Urothelium cell line (cell line): ENCODE data around the gene CFAP100.
A peak's percentile ranks its signal among the peaks of the same experiment; 100 is the strongest.

Experiments used
- DNase-seq: peaks from one replicate; pipeline ENCODE4 v3.0.0; 2011; ENCODE audit warnings: low spot score, mixed read lengths
- FAIRE-seq: peaks from 2 replicates; lab custom pipeline; 2011; peaks lifted over from hg19 to GRCh38; lab: Jason Lieb, UNC

Gene CFAP100

DNA sequence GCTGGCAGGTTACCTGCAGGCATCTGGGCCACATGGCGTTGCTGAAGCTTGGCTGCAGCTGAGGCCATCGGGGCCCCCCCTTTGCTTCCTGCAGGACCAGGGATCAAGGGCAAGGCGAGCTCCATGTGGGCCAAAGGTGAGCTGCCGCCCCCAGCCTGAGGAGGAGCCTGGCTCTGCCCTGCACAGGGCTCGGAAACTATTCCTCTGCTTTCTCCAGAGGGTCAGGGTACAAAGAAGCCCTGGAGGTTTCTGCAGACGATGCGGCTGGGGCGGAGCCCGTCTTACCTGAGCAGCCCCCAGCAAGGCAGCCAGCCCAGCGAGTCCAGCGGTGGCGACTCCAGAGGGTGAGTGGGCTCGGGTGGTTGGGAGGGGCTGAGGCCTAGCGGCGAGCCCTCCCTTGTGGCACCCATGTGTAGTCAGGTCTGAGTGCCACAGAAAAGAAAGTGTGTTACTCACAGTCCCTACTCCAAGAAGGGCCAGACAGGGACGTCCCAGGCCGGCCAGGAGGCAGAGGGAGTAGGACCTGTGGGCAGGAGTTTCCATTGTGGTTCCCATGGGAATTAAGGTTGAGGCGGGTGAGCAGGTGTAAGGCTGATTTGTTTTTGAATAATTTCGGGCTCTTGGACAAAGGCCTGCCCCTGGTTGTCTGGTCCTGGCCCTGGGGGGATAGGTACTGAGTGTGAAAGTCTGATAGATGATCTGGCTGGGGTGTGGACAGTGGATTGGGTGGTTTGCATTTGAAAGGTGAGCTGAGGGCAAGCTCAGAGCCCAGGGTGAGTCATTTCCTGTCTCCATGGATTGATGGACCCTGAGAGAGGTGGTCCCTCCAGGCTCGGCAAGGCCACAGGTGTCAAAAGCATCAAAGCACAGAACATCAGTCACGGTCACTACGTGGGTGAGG is 25.4 kb downstream of the CFAP100 start:
- FAIRE-seq (no peak), DNase-seq (peak; percentile 27)

DNA sequence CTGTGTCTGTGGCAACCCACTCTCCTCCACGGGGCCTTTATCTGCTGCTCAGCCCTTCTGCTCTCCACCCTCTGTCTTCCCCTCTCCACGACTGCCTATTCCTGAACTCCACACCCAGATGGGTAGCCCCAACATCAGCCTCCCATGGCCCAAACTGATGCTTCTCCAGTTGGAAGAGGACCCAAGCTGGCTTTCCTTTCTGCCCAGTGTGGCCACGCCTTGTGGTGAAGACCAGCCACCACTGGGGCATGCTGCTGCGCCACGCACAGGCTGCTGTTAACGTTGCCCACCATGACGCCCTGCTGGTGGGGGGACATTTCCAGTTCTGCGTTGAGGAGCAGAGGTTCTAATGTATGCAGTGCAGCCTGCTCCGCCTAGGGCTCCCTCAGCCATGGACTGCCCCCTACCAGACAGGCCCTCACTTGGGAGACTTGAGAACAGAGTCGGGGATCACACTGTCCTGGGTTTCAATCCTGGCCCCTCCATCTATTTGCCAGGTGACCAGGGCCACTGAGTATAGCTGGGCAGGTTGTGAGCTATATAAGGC is 26.9 kb downstream of the CFAP100 start:
- no peak for FAIRE-seq
- DNase-seq, result no peak

DNA sequence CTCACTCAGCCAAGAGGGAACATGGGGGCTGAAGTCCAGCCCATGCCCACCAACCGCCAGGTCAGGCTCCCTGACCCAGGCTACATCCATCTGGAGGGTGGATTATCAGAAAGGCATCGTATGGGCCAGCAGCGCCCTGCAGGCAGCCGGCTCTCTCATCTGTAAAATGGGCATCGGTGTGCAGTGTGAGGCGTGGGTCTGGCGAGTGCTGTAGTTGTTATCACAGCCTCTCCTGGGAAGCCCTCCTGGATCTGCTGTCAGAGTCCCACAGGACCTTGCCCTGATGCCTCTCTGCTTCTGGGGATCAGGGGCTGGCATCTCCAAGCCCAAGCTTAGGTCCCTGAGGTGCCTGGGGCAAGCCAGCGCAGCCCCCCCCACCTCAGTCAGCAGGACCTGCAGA is 27.4 kb downstream of the CFAP100 start:
- DNase-seq (no peak), FAIRE-seq (no peak)

DNA sequence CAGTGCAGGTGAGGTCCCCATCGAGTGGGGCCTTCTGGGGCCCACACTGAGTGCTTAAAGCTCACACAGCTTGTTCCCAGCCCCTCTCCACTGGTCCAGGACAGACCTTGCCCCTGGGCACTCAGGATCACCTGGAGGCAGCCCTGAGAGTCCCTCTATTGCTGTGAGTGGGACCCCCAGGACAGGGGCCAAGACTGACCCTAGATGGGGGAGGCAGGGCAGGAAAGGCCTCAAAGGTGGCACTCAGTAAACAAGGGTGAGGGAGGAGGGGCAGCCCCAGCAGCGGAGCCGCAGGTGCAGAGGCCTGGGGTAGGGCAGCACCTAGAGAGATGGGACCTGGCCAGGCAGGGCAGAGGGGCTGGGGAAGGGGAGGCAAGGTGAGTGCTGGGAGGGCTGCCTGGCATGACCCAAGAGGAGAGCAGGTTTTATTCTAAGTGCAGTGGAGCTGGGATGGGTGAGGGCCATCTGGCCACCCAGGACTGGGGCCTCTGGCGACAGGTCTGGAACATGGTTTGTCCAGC is 27.9 kb downstream of the CFAP100 start:
- peak; percentile 74 for FAIRE-seq
- no peak for DNase-seq

DNA sequence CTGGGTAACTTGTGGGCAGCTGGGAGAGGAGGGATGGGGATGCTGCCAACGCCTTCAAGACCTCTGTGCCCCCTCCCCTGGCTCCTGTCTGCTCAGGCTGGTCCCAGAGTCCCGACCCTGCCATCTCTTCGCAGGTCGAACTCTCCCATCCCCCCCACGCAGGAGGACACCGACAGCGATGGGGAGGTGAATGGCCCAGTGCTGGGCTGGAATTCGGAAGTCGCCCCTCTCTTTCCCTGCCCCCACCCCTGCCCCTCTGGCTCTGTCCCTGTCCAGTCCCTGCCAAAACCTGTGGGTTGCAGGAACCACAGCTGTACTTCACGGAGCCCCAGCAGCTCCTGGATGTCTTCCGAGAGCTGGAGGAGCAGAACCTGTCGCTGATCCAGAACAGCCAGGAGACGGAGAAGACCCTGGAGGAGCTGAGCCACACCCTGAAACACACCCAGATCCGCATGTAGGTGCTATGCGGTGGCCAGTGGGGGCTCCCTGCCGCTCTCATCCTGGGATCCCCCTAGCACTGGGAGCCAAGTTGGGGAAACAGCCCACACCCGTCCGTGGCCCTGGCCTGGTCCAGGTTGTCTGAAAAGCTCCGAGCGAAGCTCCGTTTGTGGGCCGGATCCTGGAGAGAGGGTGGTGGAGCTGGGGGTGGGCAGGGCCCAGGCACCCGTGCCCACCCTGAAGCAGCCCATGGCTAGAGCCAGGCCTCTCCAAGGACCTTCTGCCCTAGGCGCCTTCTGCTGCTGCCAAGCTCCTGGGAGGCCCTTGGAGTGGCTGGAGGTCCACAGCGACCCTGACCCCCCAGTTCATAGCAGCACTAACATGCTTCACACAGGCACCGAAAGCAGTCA is 28.7 kb downstream of the CFAP100 start:
- DNase-seq (no peak), FAIRE-seq (no peak)

DNA sequence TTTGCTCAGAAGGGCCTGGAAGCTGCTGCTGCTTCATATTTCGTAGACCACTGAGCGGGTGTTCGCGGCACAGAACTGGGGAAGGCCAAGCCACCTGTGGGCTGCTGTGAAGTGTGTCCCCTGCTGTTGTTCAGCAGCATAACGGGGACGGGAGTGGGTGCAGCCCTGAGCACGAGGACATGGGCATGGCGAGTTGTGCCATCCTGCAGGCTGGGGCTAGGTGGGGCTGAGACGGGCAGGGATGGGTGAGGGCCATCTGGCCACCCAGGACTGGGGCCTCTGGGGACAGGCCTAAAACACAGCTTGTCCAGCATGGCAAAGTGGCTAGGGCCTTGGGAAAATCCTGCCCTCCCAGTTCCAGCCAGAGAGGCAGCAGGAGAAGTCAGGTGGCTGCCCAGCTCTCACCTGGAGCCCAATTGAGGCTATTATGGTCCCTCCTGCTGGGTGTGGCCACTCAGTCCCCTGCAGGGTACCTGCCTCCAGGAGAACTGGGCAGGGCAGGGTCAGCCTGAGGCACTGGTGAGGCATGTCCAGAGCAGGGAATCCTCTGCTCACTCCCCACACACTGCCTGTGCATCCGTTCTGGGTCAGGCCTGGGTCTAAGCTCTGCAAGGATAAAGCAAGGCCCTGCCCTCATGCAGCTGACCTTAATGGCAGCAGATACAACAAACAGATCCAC is 29.5 kb downstream of the CFAP100 start:
- no peak for DNase-seq
- FAIRE-seq, result peak; percentile 35

DNA sequence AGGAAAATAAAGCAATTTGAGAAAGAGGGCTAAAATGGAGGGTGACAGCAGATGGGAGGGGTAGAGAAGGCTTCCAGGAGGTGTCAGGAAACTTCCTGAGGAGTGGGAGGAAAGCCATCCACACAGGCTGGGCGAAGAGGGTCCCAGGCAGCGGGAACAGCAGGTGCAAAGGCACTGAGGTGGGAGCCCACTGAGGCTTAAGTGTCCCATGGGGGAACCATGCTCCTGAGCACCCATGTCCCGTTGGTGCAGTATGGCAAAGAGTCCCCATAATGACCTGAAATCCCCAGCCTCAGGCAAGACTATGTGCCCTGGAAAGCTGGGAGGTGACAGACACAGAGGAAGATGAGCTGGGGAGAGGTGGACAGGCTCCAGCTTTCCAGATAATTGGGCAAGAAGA is 30.0 kb downstream of the CFAP100 start:
- FAIRE-seq, result no peak
- no peak for DNase-seq

DNA sequence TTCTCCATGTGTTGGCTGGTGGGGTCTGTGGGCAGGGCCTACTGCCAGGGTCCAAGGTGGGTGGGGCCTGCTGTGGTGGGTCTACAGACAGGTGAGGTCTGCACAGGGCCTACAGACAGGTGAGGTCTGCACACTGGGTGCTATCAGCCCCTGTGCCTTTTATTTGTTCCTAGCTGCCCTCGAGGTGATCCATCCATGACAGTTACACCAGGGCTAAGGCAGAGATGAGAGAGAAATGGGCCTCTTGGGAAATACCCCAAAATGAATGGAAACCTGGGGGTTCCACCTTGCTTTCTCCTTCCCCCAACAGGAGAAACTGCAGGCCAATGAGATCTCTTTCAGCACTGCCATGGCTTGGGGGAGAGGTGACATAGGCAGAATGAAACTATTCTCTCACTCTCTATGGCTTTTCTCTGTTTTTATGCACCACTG is 36.4 kb downstream of the CFAP100 start:
- DNase-seq (no peak), FAIRE-seq (no peak)

DNA sequence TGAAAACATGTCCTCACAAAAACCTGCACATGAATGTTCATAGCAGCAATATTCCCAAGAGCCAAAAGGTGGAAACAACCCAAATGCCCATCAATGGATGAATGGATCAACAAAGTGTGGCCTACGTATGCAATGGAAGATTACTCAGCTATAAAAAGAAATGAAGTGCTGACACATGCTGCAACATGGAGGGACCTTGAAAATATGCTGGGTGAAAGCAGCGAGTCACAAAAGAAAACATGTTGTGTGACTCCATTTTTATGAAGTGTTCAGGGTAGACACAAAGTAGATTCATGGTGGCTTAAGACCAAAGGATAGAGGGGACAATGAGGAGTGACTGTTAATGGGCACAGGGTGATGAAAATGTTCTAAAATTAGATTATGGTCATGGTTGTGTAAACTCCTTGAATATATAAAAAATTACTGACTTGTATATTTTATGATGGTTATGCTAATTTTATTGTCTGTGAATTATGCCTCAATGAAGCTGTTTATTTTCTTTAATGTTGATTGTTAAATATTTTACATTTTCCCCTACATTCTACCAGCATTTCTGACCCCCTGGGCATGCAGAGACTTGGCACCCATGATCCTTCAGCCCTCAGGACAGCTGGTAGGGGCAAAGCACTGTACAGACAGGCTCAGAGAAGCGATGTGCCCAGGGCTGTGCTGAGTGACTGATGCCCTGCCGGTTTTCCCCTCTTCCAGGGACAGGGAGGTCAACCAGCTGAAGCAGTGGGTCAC is 37.8 kb downstream of the CFAP100 start:
- DNase-seq, result no peak
- FAIRE-seq, result no peak

DNA sequence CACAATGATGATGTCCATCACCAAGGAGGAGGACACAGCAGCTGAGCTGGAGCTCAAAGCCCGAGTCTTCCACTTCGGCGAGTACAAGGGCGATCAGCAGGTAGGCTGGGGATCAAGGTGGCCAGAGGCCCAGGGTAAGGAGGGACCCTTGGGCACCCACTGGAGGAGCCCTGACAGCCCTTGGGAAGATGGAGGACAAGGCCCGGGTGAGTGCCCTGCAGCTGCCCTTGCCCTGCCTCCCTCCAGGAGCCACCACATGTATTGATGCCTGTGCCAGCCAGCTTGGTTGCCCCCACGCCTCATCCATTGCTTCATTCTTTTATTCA is 38.4 kb downstream of the CFAP100 start:
- no peak for FAIRE-seq
- no peak for DNase-seq

DNA sequence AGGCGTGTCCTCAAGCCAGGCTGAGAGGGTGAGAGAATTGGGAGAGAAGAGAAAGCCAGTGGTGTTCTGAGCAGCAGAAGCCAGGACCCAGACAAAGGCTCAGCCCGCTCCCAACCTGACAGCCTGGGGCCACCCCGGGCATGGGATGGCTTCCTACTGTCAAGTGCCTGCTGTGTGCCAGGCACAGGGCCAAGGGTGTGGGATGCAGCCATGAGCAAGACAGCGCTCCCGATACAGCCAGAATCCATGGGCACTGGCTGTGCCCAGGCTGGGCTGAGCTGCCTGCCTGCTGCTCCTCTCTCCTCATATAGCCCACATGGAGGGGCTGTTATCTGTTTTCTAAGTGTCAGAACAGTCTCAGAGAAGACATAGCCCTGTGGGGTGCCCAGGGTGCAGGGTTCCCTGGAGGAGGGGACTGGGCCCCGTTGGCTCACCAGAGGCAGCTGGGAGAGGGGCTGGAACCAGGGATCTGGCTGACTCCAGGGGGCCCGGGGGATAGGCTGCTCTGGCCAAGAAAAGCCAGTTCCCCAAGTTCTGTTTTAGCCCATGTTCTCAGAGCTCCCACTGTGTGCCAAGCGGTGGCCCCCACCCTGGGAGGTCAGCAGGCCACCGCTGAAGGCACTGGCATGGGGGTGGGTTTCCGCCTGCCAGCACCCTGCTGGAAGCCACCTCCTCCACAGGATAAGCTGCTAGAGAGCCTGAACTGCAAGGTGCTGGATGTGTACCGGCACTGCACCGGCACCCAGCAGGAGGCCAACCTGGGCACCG is 39.0 kb downstream of the CFAP100 start:
- no peak for DNase-seq
- peak; percentile 13 for FAIRE-seq

DNA sequence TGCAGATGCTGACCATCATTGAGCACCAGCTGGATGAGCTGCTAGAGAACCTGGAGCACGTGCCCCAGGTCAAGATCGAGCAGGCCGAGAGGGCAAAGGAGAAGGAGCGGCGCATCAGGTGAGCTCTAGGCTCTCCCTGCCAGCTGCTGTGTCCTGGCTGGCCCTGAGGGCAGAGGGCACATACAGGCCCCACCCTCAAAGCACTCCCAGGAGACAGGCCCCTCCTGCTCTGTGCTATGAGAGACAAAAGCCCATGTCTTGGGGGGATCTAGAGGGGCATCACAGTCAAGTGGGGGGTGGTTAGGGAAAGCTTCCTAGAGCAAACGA is 39.5 kb downstream of the CFAP100 start:
- no peak for DNase-seq
- no peak for FAIRE-seq

DNA sequence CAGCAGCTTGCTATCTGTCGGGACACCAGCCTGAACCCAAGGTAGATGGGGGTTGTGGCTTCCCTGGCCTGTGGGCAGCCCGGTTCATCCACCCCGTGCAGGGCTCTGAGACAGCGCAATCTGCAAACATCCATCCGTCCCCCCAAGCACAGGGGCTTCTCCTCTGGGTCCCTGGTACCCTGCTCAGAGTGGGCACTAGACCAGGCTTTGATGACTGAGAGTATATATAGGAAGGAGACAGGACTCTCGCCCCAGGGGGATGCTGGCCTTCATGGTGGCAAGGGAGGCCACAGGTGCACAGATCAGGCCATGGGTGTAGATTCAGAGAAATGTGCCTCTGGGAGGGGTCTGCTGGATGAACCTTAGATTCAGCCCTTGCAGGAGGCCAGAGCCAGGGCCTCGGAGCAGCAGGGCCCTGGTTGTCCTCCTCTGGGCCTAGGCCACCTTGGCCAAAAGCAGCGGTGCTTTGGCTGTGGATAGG is 40.3 kb downstream of the CFAP100 start:
- FAIRE-seq (no peak), DNase-seq (no peak)

DNA sequence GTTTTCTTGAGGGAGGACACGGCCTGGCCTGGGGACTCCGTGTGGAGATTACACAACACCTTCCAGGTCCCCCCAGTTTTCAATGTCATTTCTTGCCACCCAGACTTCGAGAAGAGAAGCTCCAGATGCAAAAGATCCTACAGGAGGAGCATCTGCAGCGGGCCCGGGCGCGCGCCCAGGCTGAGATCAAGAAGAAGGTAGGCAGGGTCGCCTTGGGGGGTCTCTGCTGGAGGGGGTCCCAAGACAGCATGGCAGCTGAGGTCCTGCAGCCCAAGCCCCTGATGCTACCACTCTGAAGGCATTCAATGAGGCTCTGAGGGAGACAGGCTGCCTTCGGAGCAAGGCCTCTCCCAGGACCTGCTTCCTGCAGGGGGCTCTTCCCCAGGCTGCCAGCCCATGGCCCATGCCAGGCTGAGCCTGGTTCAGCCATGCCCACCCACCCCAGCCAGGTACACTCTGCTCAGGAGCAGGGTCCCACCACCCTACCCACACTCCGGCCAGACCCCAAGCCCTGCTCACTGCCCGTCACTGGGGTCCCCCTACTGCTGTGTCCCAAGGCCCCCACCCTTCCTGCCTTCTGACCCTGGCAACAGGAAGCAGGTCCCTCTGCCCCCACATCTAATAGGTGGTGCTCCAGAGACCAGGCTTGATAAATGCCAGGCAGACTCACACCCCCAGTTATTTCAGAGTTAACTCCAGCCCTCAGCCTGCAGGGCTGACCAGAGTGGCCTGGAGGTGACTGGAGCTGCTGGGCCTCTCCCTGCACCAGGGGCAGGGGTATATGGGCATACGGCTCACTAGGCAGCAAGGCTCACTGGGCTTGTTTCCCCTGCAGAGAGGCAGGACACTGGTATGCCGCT is 41.0 kb downstream of the CFAP100 start:
- FAIRE-seq (no peak), DNase-seq (no peak)

DNA sequence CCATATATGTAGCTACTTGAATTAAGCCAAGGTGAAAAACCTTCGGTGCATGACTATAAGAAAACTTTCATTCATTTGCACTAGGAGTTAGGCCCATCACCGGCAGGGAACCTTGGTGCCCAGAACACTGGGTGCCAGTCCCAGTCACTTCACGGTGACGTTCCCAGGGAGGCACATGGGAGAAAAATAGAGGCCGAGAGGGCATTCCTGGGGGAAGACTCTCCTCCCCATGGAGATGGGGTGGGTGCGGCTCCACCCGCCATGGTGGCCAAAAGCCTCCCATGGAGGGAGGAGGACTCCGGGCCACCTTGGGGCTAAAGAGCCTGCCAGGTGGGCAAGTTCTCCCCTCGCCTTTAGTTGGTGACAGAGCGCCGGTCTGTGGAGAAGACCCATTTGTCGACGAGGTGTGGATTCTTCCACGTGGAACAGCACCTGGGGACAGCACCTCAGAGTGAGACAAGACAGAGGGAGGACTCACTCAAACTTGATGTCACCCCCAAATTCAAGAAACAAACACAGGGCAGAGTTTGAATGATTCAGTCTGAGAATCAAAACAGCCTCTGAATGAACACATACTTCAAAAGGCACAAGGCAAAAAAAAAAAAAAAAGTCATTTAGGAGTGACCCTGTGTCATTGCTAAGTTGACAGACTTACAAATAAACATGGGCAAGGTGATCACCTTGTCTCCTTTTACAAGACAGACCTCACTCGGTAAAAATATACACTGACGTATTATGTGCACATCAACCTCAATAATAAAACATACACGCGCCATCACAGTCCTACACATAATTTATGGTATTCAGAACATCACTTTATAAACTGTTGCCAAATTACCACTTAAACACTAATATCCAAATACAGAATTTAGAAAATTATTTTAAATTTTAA is 42.4 kb downstream of the CFAP100 start:
- DNase-seq, result no peak
- peak; percentile 9 for FAIRE-seq

DNA sequence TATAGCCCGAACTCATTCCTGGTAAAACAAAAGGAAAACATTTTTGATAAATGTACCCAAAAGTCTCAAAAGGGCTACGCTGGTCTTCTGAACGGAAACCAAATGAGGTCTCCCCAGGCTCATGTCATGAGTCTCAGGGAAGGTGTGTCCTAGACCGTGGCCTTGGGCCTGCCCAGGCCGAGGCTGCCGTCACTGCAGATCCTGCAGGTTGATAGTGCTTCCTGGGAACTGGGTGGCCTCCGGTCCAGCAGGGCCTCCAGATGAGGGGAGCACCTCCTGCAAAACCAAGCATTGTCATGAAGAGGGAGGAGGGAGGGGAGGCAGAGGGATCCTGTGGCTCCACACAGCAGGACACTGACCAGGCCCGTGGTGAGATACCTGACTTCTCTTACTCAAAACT is 43.5 kb downstream of the CFAP100 start:
- FAIRE-seq (no peak), DNase-seq (no peak)

DNA sequence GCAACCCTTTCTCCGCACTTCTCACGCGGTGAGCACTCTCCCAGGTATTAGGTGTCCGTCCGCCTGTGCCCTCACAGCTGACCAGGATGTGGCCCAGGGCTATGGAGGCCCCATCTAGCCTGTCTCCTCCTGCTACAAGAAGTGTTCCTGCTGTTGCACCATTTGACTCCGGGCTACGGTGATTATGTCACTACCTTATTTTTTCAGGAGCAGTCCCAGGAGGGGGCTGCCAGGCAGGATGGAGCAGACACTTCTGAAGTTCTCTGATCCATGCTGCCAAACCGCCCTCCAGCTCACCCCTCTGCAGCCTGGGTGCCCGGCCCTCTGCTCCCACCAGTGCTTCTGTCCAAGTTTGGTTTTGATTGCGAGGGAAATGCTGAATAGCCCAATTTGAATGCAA is 44.0 kb downstream of the CFAP100 start:
- FAIRE-seq, result no peak
- no peak for DNase-seq
